NCI-H1436 (cell line): ENCODE data around the gene CCDC201.
A peak's percentile ranks its signal among the peaks of the same experiment; 100 is the strongest.

Experiments
- DNase-seq: peaks from one replicate; lab custom pipeline; 2025; lab: John Stamatoyannopoulos, UW

CCDC201 gene

DNA sequence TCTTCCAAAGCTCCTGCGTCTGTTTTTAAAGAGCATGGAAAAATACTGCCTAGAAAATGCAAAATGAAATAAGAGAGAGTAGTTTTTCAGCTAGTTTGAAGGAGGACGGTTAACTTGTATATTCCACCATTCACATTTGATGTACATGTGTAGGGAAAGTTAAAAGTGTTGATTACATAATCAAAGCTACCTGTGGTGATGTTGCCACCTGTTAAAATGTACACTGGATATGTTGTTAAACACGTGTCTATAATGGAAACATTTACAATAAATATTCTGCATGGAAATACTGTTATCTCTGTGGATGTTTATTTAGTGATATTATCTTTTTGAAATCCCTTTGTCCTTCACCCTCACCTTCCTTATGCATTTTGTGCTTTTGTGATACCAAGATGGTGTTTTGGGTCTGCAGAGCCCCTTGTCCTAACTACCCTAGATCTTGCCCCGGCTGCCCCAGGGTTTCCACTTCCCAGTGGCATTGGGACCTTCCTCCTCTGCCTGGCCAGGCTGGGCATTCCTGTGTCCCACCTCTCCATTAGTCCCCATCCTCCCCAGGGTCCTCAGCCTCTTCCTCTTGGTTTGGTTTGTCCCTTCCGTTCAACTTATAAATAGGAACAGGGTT is 20.6 kb upstream of the CCDC201 start:
- DNase-seq = no peak

DNA sequence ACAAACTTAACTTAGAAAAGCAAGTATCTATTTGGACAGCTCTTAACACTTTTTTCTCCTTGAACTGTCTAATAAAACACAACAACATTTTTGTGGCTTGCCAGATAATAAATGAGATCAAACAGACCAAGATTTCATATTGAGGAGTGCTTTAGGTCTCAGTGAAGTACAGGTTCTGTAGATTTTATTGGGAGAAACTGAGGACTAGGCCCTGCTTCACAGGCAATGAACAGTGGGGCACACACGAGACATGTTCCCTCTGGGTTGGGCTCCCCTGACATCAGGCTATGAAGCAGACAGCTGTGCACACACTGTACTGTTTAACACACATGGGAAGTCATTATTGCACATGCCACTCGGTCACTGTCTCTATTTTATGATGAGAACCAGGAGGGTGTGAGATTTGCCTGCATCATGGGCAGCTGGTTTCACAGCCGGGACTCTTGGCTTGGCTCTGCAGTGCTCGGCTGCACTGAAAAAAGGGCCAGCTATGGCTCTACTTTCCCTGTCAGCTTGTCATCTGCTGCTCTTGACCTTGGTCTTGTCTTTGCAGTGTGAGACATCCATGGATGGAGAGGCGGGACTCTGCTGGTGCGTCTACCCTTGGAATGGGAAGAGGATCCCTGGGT is 19.6 kb upstream of the CCDC201 start:
- no peak for DNase-seq

DNA sequence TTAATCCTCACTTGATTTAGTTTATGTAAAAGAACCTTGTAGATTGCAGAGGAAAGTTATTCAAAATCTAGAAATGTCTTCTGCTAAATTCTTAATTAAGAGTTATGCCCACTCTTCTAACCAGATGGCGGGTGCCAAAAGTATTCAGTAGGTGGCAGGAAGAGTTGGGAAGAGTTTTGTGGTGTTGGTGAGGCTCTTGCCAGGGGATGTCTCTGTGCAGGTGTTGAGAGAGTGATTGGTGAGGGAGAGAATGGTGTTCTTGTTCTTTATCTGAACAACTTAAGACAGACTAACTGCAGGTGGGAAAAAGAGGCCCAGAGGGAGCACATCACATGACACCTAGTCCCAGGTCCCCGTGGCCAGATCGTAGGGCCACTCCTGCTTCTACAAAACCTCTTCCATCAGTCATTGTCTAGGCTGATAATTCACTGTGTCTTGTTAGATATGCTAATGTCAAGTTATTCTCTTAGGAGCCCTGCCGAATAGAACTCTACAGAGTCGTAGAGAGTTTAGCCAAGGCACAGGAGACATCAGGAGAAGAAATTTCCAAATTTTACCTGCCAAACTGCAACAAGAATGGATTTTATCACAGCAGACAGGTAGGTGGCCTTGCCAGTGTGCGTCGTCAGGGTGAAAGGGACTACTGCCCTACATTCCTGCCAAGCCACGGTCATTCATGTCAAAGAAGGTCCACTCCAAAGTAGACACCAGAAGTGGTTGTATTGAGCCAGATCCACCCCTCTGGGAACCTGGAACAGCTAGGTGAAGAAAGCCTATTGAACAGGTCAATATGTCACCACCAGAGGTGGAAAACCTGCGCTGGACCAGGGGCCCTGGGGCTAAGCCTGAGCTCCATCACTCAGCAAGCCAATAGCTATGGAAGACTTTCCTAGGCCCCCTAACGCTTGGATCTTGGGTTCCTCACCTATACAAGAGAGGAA is 18.9 kb upstream of the CCDC201 start:
- DNase-seq = no peak

DNA sequence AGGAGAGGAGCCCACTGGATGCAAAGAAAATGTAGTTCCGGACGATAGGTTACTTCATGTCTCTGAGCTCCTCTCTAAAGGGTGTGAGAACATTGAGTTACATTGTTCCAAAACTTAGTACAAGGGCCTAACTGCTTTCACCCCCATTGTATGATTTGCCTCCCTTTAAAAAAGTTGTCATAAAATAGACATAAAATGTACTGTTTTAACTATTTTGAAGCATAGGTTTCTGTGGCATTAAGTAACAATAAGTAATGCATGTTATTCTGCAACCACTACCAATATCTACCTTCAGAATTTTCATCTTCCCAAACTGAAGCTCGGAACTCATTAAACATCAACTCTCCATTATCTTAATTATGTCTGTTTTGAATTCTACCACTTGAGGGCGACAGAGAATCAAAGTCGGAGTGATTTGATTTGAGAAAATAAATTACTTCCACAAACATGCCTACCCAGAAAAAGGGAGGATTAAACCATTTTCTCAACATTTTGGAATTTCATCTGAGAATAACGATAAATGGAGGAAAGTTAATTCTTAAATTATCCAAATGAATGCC is 18.1 kb upstream of the CCDC201 start:
- peak; percentile 5 for DNase-seq

DNA sequence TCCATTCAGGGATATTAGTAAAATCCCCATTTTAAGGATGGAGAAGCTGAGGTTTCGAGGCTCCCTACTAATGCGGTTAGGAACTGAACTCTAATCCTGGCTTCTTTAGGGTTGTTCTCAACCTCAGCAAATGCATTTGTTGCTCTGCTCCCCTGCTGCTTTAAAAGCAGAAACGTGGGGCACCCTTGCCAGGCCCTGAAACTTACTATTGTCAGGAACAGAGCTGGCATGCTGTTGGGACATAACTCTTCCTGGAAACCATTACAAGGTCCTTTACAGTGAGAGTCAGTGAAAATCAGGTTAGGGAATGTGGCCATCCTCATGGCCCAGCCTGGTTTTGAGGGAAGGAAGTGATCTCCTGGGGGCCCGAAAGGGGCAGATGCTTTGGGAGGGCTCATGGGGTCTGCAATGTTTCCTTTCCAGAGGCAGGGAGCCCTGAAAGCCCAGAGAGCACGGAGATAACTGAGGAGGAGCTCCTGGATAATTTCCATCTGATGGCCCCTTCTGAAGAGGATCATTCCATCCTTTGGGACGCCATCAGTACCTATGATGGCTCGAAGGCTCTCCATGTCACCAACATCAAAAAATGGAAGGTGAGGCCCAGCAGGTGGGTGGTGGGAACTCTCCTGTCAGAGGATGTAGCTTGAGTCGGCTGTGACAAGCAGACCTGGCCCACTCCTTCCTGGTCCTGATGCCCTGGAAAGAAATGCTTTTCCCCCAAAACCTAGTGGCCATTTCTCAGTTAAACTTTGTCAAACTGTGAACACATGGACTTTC is 17.4 kb upstream of the CCDC201 start:
- no peak for DNase-seq

DNA sequence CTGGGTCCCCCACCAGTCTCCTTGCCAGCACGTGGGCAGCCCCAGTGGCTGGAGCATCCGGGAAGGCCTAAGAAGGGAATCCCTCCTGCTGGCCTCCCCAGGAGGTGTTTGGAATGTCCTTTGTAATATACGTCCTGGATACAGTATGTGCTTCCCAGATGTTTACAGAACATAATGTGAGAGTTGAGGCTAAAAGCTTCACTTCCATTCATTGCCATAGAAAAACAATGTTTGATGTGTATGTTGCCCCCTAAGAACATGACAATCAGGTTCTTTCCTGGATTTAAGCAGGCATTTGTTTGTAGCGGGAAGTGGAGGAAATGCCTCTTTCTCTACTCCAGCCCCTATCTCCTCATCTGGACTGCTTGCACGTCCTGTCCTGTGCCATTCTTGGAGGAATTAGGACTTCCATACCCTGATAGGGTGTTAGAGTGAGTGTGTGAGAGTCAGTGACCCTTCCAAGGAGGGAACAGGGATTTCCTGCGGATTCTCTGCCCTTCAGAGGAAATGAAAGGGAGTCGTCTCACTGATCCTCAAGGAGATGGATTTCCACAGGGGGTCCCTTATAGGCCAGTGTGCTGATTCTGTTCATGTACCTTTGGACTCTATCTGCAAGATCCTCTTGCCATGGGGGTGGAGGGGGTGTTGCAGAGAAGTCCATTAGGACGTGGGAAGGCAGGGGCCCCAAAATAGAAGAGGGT is 16.6 kb upstream of the CCDC201 start:
- DNase-seq = no peak

DNA sequence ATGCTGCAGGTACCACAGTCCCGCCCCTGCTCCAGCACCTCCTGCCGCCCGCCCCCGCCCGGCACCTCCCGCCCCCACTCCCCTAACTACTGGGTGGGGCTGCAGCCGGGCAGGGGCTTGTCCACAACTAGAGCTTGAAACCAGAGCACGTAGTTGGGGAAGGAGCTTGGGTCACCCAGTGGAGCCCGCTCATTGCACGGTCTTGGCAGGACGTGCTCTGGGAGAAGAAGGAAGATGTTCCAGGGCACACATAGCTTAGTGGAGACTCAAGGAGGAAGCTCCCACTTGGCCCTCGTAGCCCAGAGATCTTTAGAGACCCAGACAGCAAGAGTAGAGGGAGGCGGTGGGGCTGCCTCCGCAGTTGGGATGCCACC is 16.1 kb upstream of the CCDC201 start:
- no peak for DNase-seq

DNA sequence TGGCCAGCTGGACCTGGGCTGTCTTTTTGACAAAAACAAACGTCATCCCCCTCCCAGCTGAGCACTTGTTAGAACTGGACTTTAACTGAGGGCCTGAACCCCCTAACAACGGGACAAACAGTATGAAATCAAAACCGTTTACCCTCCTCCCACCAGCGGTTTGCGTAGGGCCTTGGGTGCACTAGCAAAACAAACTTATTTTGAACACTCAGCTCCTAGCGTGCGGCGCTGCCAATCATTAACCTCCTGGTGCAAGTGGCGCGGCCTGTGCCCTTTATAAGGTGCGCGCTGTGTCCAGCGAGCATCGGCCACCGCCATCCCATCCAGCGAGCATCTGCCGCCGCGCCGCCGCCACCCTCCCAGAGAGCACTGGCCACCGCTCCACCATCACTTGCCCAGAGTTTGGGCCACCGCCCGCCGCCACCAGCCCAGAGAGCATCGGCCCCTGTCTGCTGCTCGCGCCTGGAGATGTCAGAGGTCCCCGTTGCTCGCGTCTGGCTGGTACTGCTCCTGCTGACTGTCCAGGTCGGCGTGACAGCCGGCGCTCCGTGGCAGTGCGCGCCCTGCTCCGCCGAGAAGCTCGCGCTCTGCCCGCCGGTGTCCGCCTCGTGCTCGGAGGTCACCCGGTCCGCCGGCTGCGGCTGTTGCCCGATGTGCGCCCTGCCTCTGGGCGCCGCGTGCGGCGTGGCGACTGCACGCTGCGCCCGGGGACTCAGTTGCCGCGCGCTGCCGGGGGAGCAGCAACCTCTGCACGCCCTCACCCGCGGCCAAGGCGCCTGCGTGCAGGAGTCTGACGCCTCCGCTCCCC is 15.5 kb upstream of the CCDC201 start, which contains the start of gene IGFBP1:
TSS of gene IGFBP1 (plus strand) at position 304 of the 808 bp plus-strand sequence. CDS start at position 469, 165 bp downstream.
- no peak for DNase-seq

DNA sequence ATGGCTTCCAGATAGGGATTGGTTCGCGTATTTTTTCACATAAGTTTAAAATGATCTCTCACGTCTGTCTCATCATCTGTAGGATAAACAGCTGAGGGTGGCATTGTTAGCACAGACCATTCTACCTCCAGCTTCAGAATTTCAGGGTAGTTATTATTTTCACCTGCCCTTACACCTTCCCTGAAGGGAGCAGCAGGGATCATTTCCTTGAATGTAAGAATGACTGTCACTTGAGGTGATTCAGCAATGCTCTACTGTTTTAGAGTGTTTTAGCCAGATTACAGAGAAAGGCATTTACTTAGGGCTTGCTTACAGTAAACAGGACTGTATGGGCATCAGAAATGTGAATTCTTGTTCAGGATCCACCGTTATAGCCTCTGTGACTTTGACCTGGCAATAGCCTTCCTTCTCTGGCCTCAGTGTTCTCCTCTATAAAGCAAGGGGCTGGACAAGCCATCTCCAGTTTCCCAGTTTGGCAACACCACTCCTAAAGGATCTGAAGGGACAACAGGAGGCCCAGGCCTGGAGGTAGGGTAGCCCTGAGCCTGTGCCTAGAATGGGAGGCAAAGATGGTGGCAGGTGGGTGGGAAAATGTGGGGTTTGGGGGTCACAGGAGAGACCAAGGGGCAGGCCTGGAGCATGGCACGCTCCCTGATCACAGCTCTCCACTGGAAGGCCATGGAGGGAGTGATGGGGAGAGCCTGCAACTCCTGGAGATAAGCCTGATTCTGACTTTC is 14.2 kb upstream of the CCDC201 start:
- DNase-seq = no peak

DNA sequence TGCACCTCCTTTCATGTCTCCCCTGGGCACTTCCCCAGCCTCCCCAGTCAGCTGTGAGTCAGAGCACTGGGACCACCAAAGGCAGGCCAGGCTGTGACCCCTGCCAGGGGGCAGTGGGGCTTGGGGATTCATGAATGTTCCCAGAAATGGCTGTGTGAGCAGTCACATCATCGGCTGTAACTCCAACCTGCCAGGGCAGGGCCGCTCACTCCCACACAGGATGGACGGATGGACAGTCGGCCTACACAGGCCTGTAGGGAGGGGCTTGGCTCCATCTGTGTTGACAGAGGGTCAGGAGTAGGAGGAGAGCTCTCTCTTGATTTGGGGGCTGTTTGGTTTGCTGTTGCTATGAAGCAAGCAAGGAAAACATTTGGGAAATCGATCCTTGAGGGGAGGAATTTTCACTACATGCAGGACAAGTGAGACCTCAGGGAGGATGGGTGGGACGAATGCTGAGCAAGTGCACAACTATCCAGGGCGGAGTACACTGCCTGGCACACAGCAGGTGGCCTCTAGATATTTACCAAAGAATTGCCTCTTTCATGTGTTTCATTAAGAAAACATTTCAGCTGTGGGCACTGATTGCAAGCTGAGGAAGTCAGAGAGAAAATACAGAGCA is 12.5 kb upstream of the CCDC201 start:
- DNase-seq = no peak

DNA sequence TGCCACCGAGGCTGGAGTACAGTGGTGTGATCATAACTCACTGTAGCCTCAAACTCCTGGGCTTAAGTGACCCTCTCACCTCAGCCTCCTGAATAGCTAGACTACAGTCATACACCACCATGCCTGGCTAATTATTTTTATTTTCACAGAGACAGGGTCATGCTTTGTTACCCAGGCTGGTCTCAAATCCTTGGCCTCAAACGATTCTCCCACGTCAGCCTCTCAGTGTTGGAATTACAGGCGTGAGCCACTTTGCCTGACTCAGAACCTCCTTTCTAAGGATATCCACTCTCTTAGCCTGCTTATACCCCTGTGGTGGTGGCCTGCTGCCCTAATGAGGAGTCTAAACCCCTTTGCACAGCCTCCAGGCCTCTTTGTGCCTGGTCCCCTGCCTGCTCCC is 11.3 kb upstream of the CCDC201 start:
- no peak for DNase-seq

DNA sequence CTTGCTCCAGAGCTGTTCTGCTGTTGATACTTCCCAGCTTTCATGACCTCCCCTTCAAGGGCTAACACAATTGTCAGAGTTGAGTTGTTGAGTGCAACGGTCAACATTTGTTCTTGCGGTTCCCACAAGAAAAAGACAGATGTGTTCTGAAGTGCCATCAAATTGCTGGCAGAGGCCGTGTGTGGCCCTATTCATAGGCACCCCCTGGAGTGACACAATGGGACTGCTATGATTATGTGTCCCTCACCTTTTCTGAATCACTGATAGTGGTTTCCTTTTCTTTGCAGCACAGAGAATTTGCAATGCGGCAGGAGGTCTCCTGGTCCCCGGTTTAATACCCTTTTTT is 9.6 kb upstream of the CCDC201 start:
- no peak for DNase-seq

DNA sequence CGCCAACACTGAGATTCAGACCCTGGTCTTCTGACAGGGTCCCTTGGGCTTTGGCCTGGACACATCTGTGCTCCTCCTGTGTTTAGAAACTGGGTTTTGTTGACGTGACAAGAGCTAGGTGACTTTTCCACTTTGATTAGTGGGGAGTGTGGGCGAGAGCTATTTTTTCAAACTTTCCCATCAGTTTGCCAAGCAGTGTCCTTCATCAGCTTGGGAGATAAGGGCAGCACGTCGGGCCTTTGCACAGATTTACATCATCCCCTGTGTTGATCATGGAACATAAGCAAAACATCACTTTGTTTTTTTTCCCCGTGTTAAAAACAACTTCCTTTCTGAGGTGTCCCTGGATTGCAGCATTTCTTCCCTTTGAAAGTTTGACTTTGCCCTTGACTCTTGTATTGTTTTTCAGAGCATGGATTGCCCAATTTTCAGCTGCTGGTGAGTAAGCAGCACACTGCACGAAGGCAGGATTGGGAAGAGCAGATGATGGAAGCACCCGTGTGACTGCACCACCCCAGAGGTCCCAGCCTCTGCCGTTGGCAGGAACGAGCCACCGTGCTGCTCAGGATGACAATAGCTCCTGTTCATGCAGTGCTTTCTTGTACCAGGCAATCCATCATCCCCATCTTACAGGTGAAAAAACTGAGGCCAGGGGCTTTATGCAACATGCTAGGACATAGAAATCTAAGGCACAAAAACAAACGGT is 9.0 kb upstream of the CCDC201 start:
- DNase-seq = no peak

DNA sequence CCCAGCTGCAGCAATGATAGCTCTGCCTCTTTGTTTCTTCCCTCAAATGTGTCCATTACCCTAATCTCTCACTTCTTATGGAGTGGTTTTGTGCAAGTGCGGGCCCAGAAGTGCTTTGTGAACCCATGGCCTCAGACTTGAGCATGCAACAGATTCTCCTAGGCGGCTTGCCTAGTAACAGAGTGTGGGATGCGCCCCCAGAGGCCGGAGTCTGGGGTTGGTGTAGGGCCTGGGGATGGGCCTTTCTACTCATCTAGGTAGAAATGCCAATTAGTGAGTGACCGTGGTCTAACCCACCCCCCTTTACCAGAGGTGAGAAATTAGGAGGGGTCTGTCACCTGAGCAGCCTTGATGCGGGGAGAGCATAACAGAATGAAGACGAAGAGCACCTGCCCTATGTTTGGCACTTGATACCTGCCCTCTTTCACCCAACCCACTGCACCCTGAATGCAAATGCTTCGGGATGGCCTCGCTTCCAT is 8.4 kb upstream of the CCDC201 start:
- DNase-seq = no peak

DNA sequence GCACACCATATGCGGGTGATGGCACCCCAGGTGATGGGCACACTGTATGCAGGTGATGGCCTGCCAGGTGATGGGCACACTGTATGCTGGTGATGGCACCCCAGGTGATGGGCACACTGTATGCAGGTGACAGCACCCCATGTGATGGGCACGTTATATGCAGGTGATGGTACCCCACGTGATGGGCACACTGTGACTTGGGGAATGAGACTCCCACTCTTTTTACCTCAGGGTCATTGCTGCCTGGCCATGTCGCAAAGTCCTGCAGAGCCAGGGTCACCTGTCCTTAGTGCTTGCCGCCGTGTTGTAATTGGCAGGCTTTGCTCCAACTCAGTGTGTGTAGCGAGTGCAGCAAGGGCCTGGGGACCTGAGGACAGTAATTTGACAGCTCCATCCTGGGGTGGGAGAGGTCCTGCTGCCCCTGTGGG is 7.6 kb upstream of the CCDC201 start:
- DNase-seq = no peak

DNA sequence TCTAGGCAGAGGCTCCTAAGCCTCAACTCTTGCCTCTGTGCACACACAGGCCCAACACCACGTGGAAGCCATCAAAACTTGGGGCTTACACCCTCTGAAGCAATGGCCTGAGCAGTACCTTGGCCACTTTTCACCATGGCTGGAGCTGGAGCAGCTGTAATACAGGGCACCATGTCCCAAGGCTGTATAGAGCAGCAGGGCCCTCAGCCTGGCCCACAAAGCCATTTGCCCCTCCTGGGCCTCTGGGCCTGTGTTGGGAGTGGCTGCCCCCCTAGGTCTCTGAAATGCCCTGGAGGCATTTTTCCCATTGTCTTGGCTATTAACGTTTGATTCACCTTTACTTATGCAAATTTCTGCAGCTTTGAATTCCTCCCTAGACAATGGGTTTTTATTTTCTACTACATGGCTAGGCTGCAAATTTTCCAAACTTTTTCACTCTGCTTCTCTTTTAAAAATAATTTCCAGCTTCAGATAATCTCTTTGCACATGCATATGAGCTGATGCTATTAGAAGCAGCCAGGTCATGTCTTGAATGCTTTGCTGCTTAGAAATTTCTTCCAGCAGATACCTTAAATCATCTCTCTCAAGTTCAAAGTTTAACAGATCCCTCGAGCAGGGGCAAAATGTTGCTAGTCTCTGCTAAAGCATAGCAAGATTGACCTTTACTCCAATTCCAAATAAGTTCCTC is 5.7 kb upstream of the CCDC201 start:
- no peak for DNase-seq

DNA sequence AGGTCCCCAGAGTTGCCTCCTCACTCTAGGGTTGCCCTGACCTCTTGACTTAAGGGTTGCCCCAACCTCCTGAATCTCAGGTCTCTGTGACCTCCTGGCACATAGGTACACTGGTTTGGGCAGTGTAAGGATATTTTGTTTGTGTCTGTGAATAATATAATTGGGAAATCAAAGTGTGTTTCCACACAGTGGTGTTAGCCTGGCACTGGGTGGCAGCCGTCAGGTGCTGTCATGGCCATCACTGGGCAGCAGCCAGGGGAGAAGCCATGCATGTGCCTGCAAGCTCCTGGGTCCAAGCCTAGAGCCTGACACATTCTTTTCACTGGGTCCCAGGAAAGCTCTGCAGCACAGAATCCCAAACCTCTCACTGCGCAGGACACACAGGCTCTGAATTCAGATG is 3.6 kb upstream of the CCDC201 start:
- no peak for DNase-seq
